ENCODE data around the gene SBNO2. TPM values are rescaled to one million over a fixed set of nuclear protein-coding genes. Genes with fewer than 3 reads are reported as not detected.

SBNO2 gene
- total RNA-seq, 1 donor from 2014 or later = 54.0 TPM

DNA sequence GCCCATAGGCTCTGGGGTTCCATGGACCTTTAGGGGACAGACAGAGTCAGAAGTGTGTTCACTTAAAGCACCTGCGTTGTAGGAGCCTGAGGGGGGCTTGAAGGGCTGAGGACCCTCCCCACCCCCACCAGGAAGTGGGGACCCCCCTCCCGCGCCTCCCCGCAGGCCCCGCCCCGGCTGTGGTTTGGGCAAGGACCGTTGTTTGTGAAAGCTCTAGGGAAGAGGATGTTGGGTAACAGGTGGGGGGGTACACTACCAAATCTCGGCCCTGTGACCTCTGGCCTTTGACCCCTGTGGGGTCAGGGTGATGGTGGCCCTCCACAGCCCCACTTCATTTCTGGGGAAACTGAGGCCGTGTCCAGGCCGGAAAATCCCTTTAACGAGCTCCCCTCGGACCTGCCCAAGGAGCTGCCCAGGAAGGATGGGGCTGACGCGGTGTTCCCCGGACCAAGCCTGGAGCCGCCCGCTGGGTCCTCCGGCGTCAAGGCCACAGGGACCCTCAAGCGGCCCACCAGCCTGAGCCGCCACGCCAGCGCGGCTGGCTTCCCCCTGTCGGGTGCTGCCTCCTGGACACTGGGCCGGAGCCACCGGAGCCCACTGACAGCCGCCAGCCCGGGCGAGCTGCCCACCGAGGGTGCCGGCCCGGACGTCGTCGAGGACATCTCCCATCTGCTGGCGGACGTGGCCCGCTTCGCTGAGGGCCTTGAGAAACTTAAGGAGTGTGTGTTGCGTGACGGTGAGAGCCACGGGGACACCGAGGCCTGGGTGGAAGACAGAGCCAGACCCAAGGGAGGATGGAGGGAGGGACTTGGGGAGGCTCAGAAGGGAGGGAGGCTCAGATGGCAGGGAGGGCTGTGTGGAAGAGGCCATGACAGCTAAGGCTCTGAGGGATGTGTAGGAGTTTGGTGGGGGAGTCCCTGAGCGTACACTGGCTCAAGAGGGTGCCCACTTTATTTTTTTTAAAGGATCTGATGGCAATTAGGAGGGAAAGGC, 105.8 kb downstream of the SBNO2 start:
- no peaks in the 10 kb centered on the region for H3K27me3 ChIP-seq
- TF ChIP-seq POLR2AphosphoS5 (IDR thresholded peaks at IDR 0.05; ENCODE audit: insufficient read depth in 1 of 2, low read depth in 1 of 2) (no peak), POLR2A (IDR thresholded peaks at IDR 0.05) (no peak)
- TF ChIP-seq, protein P1, sequence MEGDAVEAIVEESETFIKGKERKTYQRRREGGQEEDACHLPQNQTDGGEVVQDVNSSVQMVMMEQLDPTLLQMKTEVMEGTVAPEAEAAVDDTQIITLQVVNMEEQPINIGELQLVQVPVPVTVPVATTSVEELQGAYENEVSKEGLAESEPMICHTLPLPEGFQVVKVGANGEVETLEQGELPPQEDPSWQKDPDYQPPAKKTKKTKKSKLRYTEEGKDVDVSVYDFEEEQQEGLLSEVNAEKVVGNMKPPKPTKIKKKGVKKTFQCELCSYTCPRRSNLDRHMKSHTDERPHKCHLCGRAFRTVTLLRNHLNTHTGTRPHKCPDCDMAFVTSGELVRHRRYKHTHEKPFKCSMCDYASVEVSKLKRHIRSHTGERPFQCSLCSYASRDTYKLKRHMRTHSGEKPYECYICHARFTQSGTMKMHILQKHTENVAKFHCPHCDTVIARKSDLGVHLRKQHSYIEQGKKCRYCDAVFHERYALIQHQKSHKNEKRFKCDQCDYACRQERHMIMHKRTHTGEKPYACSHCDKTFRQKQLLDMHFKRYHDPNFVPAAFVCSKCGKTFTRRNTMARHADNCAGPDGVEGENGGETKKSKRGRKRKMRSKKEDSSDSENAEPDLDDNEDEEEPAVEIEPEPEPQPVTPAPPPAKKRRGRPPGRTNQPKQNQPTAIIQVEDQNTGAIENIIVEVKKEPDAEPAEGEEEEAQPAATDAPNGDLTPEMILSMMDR (IDR thresholded peaks at IDR 0.05) = no peak
- H3K4me1 ChIP-seq = peaks cover 55% of the 10 kb centered on the region
- H3K27ac ChIP-seq = peak overlapping the region; percentile 12
- H3K9me3 ChIP-seq = no peaks in the 10 kb centered on the region
- peak overlapping the region; percentile 41 to 48 for H3K4me3 ChIP-seq
- no peak for DNase-seq (ENCODE audit: extremely low spot score in 2 of 2)
- H3K36me3 ChIP-seq = no peaks in the 10 kb centered on the region
- intact Hi-C loops (cut with DNase I) = no loop called here

DNA sequence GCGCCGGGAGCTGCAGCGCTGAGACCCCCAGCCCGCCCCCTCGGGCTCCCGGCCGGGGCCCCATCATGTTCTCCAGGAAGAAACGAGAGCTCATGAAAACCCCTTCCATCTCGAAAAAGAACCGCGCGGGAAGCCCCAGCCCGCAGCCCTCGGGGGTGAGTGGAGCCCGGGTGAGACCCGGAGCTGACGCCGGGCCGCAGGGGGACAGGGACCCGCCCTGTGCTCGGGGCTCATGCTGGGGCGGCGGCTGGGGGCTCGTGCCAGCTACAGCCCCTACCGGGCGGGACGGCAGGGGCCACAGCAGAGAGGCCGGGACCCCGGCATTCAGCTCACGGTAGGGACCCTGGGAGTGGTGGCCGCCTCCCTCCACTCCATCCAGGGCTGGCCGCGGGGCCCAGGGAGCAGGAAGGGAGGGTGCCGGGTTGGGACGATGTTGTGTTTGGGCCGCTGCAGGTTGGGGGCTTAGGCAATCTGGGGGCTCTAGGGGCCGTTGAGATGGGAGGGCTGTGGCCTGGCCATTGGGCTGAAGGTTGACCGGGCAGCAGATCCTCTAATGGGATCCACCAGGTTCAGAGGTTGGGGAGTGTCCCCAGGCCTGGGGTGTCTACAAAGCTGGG, 106.6 kb downstream of the SBNO2 start:
- TF ChIP-seq POLR2A (IDR thresholded peaks at IDR 0.05) = no peak
- TF ChIP-seq POLR2AphosphoS5 (IDR thresholded peaks at IDR 0.05; ENCODE audit: insufficient read depth in 1 of 2, low read depth in 1 of 2) = no peak
- TF ChIP-seq, protein P1 (IDR thresholded peaks at IDR 0.05) = no peak
- Histone ChIP-seq H3K36me3 (no peaks in the 10 kb centered on the region), H3K4me3 (peak overlapping the region; percentile 41 to 48), H3K27ac (peak overlapping the region; percentile 12), H3K4me1 (peaks cover 55% of the 10 kb centered on the region), H3K9me3 (no peaks in the 10 kb centered on the region), H3K27me3 (no peaks in the 10 kb centered on the region)
- intact Hi-C loops (cut with DNase I) = no loop called here
- DNase-seq (ENCODE audit: extremely low spot score in 2 of 2) = no peak

DNA sequence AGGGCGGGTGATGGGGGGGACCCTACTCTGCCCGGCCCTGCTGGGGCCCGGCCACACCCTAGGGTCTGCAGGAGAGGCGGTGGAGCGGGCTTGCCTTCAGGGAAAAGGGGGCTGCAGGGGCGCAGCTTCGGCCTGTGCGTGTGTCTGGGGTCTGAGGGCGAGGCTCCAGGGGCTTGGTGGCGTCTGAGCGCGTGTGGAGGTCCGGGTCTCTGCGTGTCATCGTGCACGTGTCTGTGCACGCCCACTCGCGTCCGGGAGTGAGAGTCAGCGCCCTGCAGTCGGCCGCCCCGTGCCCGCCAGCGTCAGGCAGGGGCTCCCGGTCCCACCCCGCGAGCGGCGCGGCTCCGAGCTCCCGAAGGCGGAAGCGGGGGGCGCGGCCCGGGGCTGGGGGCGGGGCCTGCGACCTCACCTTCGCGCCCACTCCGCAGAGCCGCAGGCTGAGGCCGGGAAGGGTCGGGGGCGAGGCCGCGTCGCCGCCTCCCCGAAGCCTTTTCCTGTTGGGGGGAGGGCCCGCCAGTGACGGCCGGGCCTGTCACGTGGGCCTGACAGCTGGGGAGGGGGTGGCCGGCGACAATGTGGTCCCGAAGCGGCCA, 107.2 kb downstream of the SBNO2 start, which contains the start of gene ARHGAP45:
ARHGAP45 (plus strand) TSS at position 420 of the 593 bp plus-strand sequence. CDS start 239 bp downstream, outside the sequence.
- TF ChIP-seq, protein P1 (IDR thresholded peaks at IDR 0.05) = no peak
- TF ChIP-seq POLR2AphosphoS5 (IDR thresholded peaks at IDR 0.05; ENCODE audit: insufficient read depth in 1 of 2, low read depth in 1 of 2) (no peak), POLR2A (IDR thresholded peaks at IDR 0.05) (no peak)
- Histone ChIP-seq H3K4me3 (peak within 1 kb of the TSS; percentile 41 to 48), H3K9me3 (no peaks in the 10 kb centered on the region), H3K4me1 (peaks cover 55% of the 10 kb centered on the region), H3K36me3 (no peaks in the 10 kb centered on the region), H3K27me3 (no peaks in the 10 kb centered on the region), H3K27ac (peak within 1 kb of the TSS; percentile 12)
- no peak for DNase-seq (ENCODE audit: extremely low spot score in 2 of 2)
- intact Hi-C loops (cut with DNase I) = no loop called here

DNA sequence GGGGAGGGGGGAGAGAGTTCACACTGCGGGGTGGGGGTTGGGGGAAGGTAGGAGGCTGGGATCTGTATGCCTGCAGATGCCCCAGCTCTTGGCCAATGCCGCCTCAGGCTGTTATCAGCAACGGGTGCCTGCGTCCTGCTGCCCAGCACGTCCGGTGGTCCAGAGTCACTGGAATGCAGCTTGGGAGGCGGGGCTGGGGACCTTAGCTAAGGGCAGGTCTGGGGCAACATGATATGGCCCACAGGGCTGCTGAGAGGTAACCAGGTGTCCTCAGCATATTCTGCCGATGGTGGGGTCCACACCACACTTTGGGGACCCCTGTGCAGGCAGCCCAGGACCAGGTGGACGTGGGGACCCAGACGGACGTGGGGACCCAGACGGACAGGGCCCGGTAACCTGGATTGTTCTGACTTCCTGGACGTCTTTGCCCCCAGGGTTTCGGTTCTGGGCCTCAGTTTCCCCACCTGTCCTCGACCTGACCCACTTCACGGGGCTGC, 107.8 kb downstream of the SBNO2 start:
- Histone ChIP-seq H3K27me3 (no peaks in the 10 kb centered on the region), H3K4me3 (peak overlapping the region; percentile 41 to 48), H3K4me1 (peaks cover 55% of the 10 kb centered on the region), H3K27ac (no peak overlapping the region), H3K36me3 (no peaks in the 10 kb centered on the region), H3K9me3 (no peaks in the 10 kb centered on the region)
- DNase-seq (ENCODE audit: extremely low spot score in 2 of 2) = no peak
- intact Hi-C loops (cut with DNase I) = no loop called here
- TF ChIP-seq, protein P1 (IDR thresholded peaks at IDR 0.05) = no peak
- TF ChIP-seq POLR2A (IDR thresholded peaks at IDR 0.05) = no peak
- TF ChIP-seq POLR2AphosphoS5 (IDR thresholded peaks at IDR 0.05; ENCODE audit: insufficient read depth in 1 of 2, low read depth in 1 of 2) = no peak

Data from vagina (tissue), 2 donors.